22Rv1 (cell line): ENCODE data around the gene ZNF497.

Experiments
- H3K27ac ChIP-seq: fragments of 450-650 bp; 2 replicates; pipeline ENCODE4 v1.5.1; 2017
- CTCF ChIP-seq: fragments of 450-650 bp; IDR thresholded peaks from 2 replicates; pipeline ENCODE4 v1.5.1; 2017; ENCODE audit warnings: mild to moderate bottlenecking
- ZFX ChIP-seq: fragments of 450-650 bp; IDR thresholded peaks from 2 replicates; pipeline ENCODE4 v1.6.1; 2017; ENCODE audit warnings: antibody characterized with exemption, borderline replicate concordance

ZNF497 gene

GRCh38 chr19:58362272-58362994 lies at the start of gene ZNF497:
Gene ZNF497, minus strand, starts transcription at chr19:58362751. Its CDS starts 5,116 bp downstream, at chr19:58357635.
- peak within 1 kb of the TSS; percentile 99 for H3K27ac ChIP-seq
- TF ChIP-seq ZFX (no peak), CTCF (no peak)

- no peak for TF ChIP-seq CTCF
- no peak for TF ChIP-seq ZFX
- peak overlapping the region; percentile 85 for H3K27ac ChIP-seq
Measured at GRCh38 chr19:58409010-58409790, 46.6 kb upstream of the ZNF497 start.

- peak within 1 kb of the TSS; percentile 85 for H3K27ac ChIP-seq
- TF ChIP-seq CTCF, result peak; percentile 22; the same call in 1 of the 2 replicates
- no peak for TF ChIP-seq ZFX
Measured at GRCh38 chr19:58408152-58409009, 45.8 kb upstream of the ZNF497 start, which contains the start of gene ZNF584. Gene ZNF584, plus strand, starts transcription at chr19:58408649. Its CDS starts 499 bp downstream, at chr19:58409148.

GRCh38 chr19:58407658-58408151 lies 45.2 kb upstream of the ZNF497 start:
- no peak for TF ChIP-seq ZFX
- no peak for TF ChIP-seq CTCF
- peak overlapping the region; percentile 85 for H3K27ac ChIP-seq

- TF ChIP-seq CTCF (peak; percentile 52), ZFX (no peak)
Measured at GRCh38 chr19:58406818-58407657, 44.5 kb upstream of the ZNF497 start.

GRCh38 chr19:58403920-58404478 lies 41.4 kb upstream of the ZNF497 start:
- H3K27ac ChIP-seq, result peak overlapping the region; percentile 96

More at GRCh38 chr19:58406818-58407657, 44.5 kb upstream of the ZNF497 start:
- H3K27ac ChIP-seq, result peak overlapping the region; percentile 85
